ENCODE results near the gene THAP3. TPM values are rescaled to one million over a fixed set of nuclear protein-coding genes. Genes with fewer than 3 reads are reported as not detected.

THAP3 gene
- total RNA-seq, 1 experiment from 2014 or later, result 14.6 TPM

DNA sequence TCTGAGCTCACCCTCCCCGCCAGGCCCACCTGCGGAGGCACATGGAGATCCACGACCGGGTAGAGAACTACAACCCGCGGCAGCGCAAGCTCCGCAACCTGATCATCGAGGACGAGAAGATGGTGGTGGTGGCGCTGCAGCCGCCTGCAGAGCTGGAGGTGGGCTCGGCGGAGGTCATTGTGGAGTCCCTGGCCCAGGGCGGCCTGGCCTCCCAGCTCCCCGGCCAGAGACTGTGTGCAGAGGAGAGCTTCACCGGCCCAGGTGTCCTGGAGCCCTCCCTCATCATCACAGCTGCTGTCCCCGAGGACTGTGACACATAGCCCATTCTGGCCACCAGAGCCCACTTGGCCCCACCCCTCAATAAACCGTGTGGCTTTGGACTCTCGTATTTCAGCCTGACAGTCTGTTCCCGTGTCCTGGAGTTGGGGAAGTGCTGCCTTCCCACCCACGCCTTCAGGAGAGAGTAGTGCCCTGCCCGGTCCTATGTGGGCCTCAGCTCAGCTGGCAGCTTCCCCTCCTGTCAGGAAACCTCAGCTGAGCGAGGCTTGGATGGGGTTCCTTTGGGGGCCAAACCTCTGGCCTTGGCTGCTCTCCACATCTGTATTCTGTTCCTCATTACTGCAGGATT is 35.7 kb upstream of the THAP3 start:
- H3K4me1 ChIP-seq (replicated peaks; ENCODE audit: insufficient read depth), result no peaks in the 10 kb centered on the region
- no peaks in the 10 kb centered on the region; the same call in 1 of the 2 replicates for H3F3A ChIP-seq (ENCODE audit: insufficient read depth, low read depth)
- ChIA-PET POLR2A (ENCODE audit: unreplicated experiment) (no interaction called here), CTCF (interaction anchor here (0.6 to 0.7 kb wide), 2 partner anchors 16 to 148 kb away, joined by 4 to 8 read pairs; no protein-coding TSS in a partner anchor)
- H3K27me3 ChIP-seq (ENCODE audit: insufficient read depth, low read depth), result no peaks in the 10 kb centered on the region
- no peak overlapping the region for H3K27ac ChIP-seq
- H3K9me3 ChIP-seq (ENCODE audit: insufficient read depth, low read depth), result no peaks in the 10 kb centered on the region
- intact Hi-C loops (cut with micrococcal nuclease; ENCODE audit: unreplicated experiment), result no loop called here
- H3K4me2 ChIP-seq, result no peak overlapping the region
- no peak for DNase-seq
- H3K36me3 ChIP-seq (ENCODE audit: low read depth), result no peaks in the 10 kb centered on the region
- no TSS peak for BruUV-seq (replicated peaks)
- no peaks in the 10 kb centered on the region for H4K20me1 ChIP-seq (ENCODE audit: insufficient read depth)
- no peaks in the 10 kb centered on the region for H3K79me2 ChIP-seq (ENCODE audit: low read depth)
- H3K4me3 ChIP-seq, result no peak overlapping the region
- H3K9me2 ChIP-seq (ENCODE audit: insufficient read depth), result no peaks in the 10 kb centered on the region
- H2AFZ ChIP-seq, result no peak overlapping the region
- TF ChIP-seq EZH2 (IDR thresholded peaks at IDR 0.05; ENCODE audit: low read depth), result no peak
- TF ChIP-seq, protein P1, sequence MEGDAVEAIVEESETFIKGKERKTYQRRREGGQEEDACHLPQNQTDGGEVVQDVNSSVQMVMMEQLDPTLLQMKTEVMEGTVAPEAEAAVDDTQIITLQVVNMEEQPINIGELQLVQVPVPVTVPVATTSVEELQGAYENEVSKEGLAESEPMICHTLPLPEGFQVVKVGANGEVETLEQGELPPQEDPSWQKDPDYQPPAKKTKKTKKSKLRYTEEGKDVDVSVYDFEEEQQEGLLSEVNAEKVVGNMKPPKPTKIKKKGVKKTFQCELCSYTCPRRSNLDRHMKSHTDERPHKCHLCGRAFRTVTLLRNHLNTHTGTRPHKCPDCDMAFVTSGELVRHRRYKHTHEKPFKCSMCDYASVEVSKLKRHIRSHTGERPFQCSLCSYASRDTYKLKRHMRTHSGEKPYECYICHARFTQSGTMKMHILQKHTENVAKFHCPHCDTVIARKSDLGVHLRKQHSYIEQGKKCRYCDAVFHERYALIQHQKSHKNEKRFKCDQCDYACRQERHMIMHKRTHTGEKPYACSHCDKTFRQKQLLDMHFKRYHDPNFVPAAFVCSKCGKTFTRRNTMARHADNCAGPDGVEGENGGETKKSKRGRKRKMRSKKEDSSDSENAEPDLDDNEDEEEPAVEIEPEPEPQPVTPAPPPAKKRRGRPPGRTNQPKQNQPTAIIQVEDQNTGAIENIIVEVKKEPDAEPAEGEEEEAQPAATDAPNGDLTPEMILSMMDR (conservative IDR thresholded peaks at IDR 0.05), result no peak

DNA sequence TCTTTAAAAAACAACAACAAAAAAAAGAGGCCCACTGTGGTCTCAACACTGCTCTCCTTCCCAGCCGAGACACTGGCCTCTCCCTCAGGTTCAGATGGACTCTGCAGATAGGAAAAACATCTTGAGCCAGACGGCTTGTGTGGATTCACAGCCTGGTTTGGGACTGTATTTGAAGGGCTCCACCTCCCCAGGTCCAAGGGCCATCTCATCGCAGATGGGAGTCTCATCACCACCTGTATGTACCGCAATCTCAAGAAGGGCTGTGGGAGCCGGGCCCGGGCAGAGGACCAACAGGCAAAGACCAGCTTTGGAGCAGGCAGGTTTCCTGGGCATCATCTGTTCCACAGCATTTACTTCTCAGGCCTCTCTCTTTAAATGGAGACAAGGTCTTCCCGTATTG is 34.6 kb upstream of the THAP3 start:
- ChIA-PET CTCF (interaction anchor here (0.7 kb wide), 1 partner anchor 15 kb away, joined by 4 read pairs; no protein-coding TSS in a partner anchor), POLR2A (ENCODE audit: unreplicated experiment) (no interaction called here)
- no peaks in the 10 kb centered on the region for H3K79me2 ChIP-seq (ENCODE audit: low read depth)
- H3K27me3 ChIP-seq (ENCODE audit: insufficient read depth, low read depth), result no peaks in the 10 kb centered on the region
- intact Hi-C loops (cut with micrococcal nuclease; ENCODE audit: unreplicated experiment), result no loop called here
- H4K20me1 ChIP-seq (ENCODE audit: insufficient read depth), result no peaks in the 10 kb centered on the region
- H3K4me3 ChIP-seq, result no peak overlapping the region
- H3F3A ChIP-seq (ENCODE audit: insufficient read depth, low read depth), result no peaks in the 10 kb centered on the region; the same call in 1 of the 2 replicates
- no peak overlapping the region for H3K4me2 ChIP-seq
- TF ChIP-seq, protein P1 (conservative IDR thresholded peaks at IDR 0.05), result no peak
- no peak for TF ChIP-seq EZH2 (IDR thresholded peaks at IDR 0.05; ENCODE audit: low read depth)
- no peaks in the 10 kb centered on the region for H3K9me2 ChIP-seq (ENCODE audit: insufficient read depth)
- no peaks in the 10 kb centered on the region for H3K9me3 ChIP-seq (ENCODE audit: insufficient read depth, low read depth)
- no TSS peak for BruUV-seq (replicated peaks)
- no peak for DNase-seq
- H3K27ac ChIP-seq, result no peak overlapping the region
- no peaks in the 10 kb centered on the region for H3K4me1 ChIP-seq (replicated peaks; ENCODE audit: insufficient read depth)
- no peak overlapping the region for H2AFZ ChIP-seq
- H3K36me3 ChIP-seq (ENCODE audit: low read depth), result no peaks in the 10 kb centered on the region

DNA sequence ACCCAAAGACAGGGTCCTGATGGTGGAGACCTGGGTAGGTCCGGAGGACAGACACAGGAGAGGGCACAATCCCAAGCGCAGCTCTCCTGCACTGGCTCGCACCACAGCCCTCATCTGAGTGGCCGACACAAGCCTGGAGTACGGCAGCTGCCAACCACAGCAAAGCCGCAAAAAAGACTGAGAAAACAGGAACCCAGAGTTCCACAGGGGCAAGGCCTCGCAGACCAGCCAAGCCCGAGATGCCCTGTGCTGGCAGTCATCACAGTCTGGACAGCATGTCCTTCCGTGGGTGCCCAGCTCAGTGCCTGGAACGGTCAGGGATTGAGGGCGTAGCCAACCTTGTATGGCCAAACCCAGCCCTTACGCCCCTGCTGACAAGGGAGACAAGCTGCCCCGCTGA is 33.4 kb upstream of the THAP3 start:
- no peaks in the 10 kb centered on the region for H4K20me1 ChIP-seq (ENCODE audit: insufficient read depth)
- no peak for DNase-seq
- POLR2A ChIA-PET (ENCODE audit: unreplicated experiment), result no interaction called here
- H3F3A ChIP-seq (ENCODE audit: insufficient read depth, low read depth), result no peaks in the 10 kb centered on the region; the same call in 1 of the 2 replicates
- CTCF ChIA-PET, result no interaction called here
- no peaks in the 10 kb centered on the region for H3K4me1 ChIP-seq (replicated peaks; ENCODE audit: insufficient read depth)
- no peak overlapping the region for H2AFZ ChIP-seq
- TF ChIP-seq EZH2 (IDR thresholded peaks at IDR 0.05; ENCODE audit: low read depth), result no peak
- TF ChIP-seq, protein P1 (conservative IDR thresholded peaks at IDR 0.05), result no peak
- H3K79me2 ChIP-seq (ENCODE audit: low read depth), result 0 out of 2 replicates have a peak, but pooled peaks cover 3% of the 10 kb centered on the region
- H3K4me2 ChIP-seq, result no peak overlapping the region
- no peaks in the 10 kb centered on the region for H3K36me3 ChIP-seq (ENCODE audit: low read depth)
- no peak overlapping the region for H3K4me3 ChIP-seq
- intact Hi-C loops (cut with micrococcal nuclease; ENCODE audit: unreplicated experiment), result no loop called here
- H3K27me3 ChIP-seq (ENCODE audit: insufficient read depth, low read depth), result no peaks in the 10 kb centered on the region
- no peaks in the 10 kb centered on the region for H3K9me3 ChIP-seq (ENCODE audit: insufficient read depth, low read depth)
- H3K27ac ChIP-seq, result no peak overlapping the region
- no peaks in the 10 kb centered on the region for H3K9me2 ChIP-seq (ENCODE audit: insufficient read depth)
- BruUV-seq (replicated peaks), result no TSS peak

Measured in PC-9 (cell line).